HG02588 (cell line): ENCODE data around the gene ODAD4.

Experiments
- ATAC-seq: cut with Tn5 transposase; IDR thresholded peaks from one replicate; pipeline ENCODE4 v1.9.1; 2021; ENCODE audit warnings: mild to moderate bottlenecking, moderate library complexity; ENCODE audit not compliant: unreplicated experiment

Gene ODAD4

GRCh38 chr17:41930009-41930832 lies at the start of gene ODAD4:
ODAD4 (plus strand) TSS chr17:41930617; CDS start chr17:41930724, 107 bp downstream.
- peak; percentile 89 for ATAC-seq

GRCh38 chr17:41882756-41883155 lies 47.7 kb upstream of the ODAD4 start:
- no peak for ATAC-seq

DNA sequence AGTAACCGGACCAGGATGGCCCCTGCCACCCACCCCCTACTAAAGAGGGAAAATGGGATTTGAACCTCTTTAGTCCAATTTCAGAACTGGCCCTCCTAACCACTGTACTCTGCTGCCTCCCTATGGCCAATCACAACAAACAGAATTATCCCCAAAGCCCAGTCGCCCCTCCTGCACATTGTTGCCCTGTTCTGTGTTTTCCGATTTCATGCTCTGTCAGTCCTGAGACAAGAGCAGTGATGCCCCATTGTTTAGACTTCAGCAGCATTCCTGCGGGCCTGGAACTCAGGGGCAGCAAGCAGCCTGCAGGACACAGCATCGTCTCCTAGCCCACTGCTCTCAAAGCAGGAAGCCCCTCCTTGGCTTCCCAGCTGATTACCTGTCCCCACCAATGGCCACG lies 44.7 kb upstream of the ODAD4 start:
- ATAC-seq, result no peak

- no peak for ATAC-seq
Measured at GRCh38 chr17:41888332-41888965, 42.0 kb upstream of the ODAD4 start.

GRCh38 chr17:41891135-41892020 lies 39.0 kb upstream of the ODAD4 start:
- no peak for ATAC-seq

- no peak for ATAC-seq
Measured at GRCh38 chr17:41892021-41892376, 38.4 kb upstream of the ODAD4 start.

DNA sequence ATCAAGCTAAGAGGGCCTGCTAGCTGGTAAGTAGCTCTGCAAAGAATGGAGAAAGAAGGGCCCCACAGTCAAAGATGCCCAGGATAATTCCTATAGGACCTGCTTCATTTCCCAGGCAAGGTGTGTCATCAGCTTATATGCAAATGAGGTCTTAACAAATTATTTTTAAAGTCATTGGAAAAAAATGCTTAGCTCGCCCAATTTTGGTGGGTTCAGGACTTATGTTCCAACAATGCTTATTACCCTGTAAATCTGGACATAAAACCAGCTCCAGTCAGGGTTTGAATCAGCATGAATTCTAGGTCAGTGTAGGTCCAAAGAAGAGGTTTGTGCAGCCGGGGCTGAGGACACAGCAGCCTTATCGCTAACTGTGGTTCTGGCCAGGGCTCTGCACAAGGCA lies 37.0 kb upstream of the ODAD4 start:
- ATAC-seq, result no peak

GRCh38 chr17:41894791-41895331 lies 35.6 kb upstream of the ODAD4 start:
- ATAC-seq, result no peak

DNA sequence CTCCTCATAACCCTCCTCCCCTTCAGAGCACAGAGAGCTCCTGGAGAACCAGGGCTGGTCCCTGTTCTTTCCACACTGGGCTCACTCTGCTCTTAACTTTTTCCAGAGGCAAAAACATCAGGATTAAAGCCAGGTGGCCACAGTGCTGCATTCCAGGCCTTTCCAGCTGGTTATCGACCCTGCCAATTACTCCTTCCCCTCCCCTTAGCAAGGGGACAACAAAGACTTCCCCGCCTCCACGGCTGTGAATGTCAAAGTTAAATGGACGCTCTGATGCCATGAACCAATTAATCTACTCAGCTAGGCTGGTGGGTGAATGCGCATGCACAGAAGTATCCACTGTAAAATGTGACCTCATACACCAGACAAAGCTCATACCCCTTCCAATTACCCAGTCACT lies 34.8 kb upstream of the ODAD4 start:
- no peak for ATAC-seq

GRCh38 chr17:41896726-41897125 lies 33.7 kb upstream of the ODAD4 start:
- no peak for ATAC-seq

DNA sequence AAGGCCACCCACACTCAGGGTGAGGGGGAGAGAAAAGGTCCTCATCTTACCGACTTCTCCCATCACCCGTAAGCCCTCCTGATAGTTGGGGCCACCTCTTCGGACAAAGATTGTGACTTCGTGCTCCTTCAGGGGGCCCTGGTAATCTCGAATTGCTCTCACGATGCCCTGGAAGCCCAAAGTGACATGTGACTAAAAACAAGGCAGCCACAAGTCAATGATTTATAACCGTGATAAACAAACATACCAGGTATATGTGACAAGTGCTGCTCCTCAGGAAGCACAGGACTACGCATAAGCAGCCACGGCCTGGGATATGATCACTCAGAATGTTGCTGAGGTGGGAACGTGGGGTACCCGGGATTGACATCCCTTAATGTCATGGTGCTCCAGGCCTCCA lies 28.8 kb upstream of the ODAD4 start:
- ATAC-seq, result no peak

- no peak for ATAC-seq
Measured at GRCh38 chr17:41904242-41904841, 26.1 kb upstream of the ODAD4 start.

DNA sequence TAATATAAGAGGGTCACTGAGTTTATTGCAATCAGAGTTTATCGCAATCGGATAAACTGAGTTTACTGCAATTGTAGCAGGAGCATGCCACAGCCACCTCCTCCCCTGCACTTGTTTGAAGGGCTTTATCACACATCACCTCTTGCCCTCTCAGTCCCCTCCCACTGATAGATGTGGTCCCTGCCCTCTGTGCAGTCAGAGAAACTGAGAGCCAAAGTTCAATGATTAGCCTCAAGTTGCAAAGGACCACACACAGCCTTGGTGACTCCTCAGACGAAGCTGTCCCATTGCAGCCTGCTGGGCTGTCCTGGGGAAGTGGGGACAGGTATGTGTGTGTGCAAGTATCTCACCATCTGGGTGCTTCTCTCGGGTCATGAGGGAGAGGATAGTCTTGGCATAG lies 25.2 kb upstream of the ODAD4 start:
- no peak for ATAC-seq

GRCh38 chr17:41906465-41907184 lies 23.8 kb upstream of the ODAD4 start:
- no peak for ATAC-seq

DNA sequence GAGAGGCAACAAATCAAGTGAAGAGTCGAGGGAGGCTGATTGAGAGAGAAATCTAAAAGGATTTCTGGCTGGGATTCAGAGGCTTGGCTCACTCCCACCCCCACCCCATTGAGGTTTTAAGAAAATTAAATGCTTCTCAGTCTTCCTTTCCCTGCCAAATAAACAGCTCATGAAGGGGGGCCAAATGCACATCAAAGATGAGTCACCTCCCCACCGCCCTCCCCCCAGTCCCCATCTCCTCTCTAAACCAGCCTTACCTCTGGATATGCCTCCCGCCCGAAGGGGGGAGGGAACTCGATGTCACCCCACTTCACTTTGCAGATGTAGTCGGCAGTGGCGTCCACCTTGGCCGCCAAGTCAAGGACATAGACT lies 23.2 kb upstream of the ODAD4 start:
- no peak for ATAC-seq

GRCh38 chr17:41907633-41908539 lies 22.5 kb upstream of the ODAD4 start:
- no peak for ATAC-seq

DNA sequence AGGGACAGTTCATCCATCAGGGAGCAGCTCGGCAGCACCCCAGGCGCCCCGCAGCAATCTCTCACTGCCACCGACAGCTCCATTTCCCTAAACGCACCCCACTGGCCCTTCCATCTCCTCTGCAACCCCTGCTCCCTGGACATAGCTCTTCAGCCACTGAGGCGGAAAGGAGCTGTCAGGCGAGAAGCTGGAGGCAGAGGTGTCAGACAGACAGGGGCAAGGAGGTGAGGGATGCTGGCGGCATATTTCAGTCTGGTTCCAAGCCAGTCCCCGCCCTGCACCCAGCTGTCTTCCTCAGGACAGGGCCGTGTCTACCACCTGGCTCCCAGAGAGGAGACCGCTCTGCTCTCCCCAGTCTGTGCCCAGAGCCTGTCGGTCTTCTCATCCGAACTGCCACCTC lies 21.3 kb upstream of the ODAD4 start:
- ATAC-seq, result no peak

- no peak for ATAC-seq
Measured at GRCh38 chr17:41910701-41911391, 19.6 kb upstream of the ODAD4 start.

GRCh38 chr17:41912925-41913324 lies 17.5 kb upstream of the ODAD4 start:
- no peak for ATAC-seq
